Brain microvascular endothelial cell (primary cell): ENCODE measurements around the gene FBXW9.

Source experiments
- DNase-seq: peaks from one replicate; pipeline ENCODE4 v3.0.0-alpha.2; 2020
- H3K27ac ChIP-seq: fragments of 250-450 bp; sonication (Bioruptor Pico); 2 replicates; pipeline ENCODE4 v1.5.1; 2020; ENCODE audit warnings: mild to moderate bottlenecking, moderate library complexity
- H3K27me3 ChIP-seq: fragments of 250-450 bp; sonication (Bioruptor Pico); replicated peaks from 2 replicates; pipeline ENCODE4 v1.5.1; 2020; ENCODE audit warnings: mild to moderate bottlenecking
- H3K36me3 ChIP-seq: fragments of 250-450 bp; sonication (Bioruptor Pico); replicated peaks from 2 replicates; pipeline ENCODE4 v1.5.1; 2020; ENCODE audit warnings: mild to moderate bottlenecking
- H3K4me3 ChIP-seq: 2 replicates; pipeline ENCODE4 v1.5.1; 2011; ENCODE audit warnings: low read depth, mild to moderate bottlenecking, control low read depth, low read length, moderate library complexity
- CTCF ChIP-seq: IDR thresholded peaks from 2 replicates; pipeline ENCODE4 v1.5.1; 2011; ENCODE audit warnings: low read depth, mild to moderate bottlenecking, moderate library complexity, low read length, control low read depth, inconsistent platforms; ENCODE audit errors: missing control alignments
- in situ Hi-C: cut with HindIII; loops from 2 replicates; pipeline ENCODE4 v1.10.0; 2017; ENCODE audit warnings: low sequenced_read_pairs, low pct_ligation_motif_present

The FBXW9 gene

GRCh38 chr19:12706332-12706718, 9.9 kb upstream of the FBXW9 start:
- Histone ChIP-seq H3K36me3 (peaks cover 96% of the 10 kb centered on the region), H3K4me3 (no peak overlapping the region), H3K27ac (no peak overlapping the region), H3K27me3 (no peaks in the 10 kb centered on the region)
- DNase-seq = no peak
- no peak for TF ChIP-seq CTCF
- in situ Hi-C loops = no loop called here

GRCh38 chr19:12705654-12706331, 9.4 kb upstream of the FBXW9 start:
- no peak overlapping the region for H3K27ac ChIP-seq
- DNase-seq = no peak
- H3K4me3 ChIP-seq = no peak overlapping the region
- peaks cover 96% of the 10 kb centered on the region for H3K36me3 ChIP-seq
- TF ChIP-seq CTCF = no peak
- in situ Hi-C loops = no loop called here
- no peaks in the 10 kb centered on the region for H3K27me3 ChIP-seq

GRCh38 chr19:12705169-12705568, 8.7 kb upstream of the FBXW9 start:
- Histone ChIP-seq H3K4me3 (no peak overlapping the region), H3K36me3 (peaks cover 92% of the 10 kb centered on the region), H3K27ac (no peak overlapping the region), H3K27me3 (no peaks in the 10 kb centered on the region)
- in situ Hi-C loops = no loop called here
- no peak for TF ChIP-seq CTCF
- DNase-seq = no peak

- peaks cover 78% of the 10 kb centered on the region for H3K36me3 ChIP-seq
- DNase-seq = no peak
- H3K27ac ChIP-seq = no peak overlapping the region
- H3K4me3 ChIP-seq = no peak overlapping the region
- no peak for TF ChIP-seq CTCF
- H3K27me3 ChIP-seq = no peaks in the 10 kb centered on the region
- in situ Hi-C loops = no loop called here
Observed at GRCh38 chr19:12703046-12703445, 6.6 kb upstream of the FBXW9 start.

GRCh38 chr19:12701596-12702282, 5.3 kb upstream of the FBXW9 start:
- DNase-seq = no peak
- Histone ChIP-seq H3K27ac (no peak overlapping the region), H3K4me3 (no peak overlapping the region), H3K36me3 (peaks cover 72% of the 10 kb centered on the region), H3K27me3 (no peaks in the 10 kb centered on the region)
- in situ Hi-C loops = no loop called here
- TF ChIP-seq CTCF = no peak
